AG10803 (cell line): Measurements from ENCODE around the gene TNK1.

Source experiments
- DNase-seq: peaks from one replicate; pipeline ENCODE4 v3.0.0; 2010; ENCODE audit warnings: low read depth
- H3K4me3 ChIP-seq: 2 replicates; pipeline ENCODE4 v1.5.1; 2011; ENCODE audit warnings: mild to moderate bottlenecking, low read length, control low read depth
- CTCF ChIP-seq: conservative IDR thresholded peaks from 2 replicates; pipeline ENCODE4 v1.5.1; 2011; ENCODE audit warnings: mild to moderate bottlenecking, low read length, control low read depth, inconsistent platforms

Gene TNK1

DNA sequence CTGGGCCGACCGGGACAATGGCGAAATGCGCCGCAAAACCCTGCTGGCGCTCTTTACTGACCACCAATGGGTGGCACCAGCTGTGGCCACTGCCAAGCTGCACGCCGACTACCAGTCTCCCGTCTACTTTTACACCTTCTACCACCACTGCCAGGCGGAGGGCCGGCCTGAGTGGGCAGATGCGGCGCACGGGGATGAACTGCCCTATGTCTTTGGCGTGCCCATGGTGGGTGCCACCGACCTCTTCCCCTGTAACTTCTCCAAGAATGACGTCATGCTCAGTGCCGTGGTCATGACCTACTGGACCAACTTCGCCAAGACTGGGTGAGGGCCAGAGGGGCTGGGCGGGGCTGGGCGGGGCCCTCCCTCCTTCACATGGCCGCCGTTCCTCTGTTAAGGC is 34.9 kb downstream of the TNK1 start:
- TF ChIP-seq CTCF = no peak
- no peak for DNase-seq
- no peak overlapping the region for H3K4me3 ChIP-seq

GRCh38 chr17:7416323-7416722 is 35.4 kb downstream of the TNK1 start:
- no peak for TF ChIP-seq CTCF
- DNase-seq = no peak
- H3K4me3 ChIP-seq = no peak overlapping the region

DNA sequence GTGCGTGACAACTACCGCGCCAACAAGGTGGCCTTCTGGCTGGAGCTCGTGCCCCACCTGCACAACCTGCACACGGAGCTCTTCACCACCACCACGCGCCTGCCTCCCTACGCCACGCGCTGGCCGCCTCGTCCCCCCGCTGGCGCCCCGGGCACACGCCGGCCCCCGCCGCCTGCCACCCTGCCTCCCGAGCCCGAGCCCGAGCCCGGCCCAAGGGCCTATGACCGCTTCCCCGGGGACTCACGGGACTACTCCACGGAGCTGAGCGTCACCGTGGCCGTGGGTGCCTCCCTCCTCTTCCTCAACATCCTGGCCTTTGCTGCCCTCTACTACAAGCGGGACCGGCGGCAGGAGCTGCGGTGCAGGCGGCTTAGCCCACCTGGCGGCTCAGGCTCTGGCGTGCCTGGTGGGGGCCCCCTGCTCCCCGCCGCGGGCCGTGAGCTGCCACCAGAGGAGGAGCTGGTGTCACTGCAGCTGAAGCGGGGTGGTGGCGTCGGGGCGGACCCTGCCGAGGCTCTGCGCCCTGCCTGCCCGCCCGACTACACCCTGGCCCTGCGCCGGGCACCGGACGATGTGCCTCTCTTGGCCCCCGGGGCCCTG is 36.3 kb downstream of the TNK1 start:
- no peak for TF ChIP-seq CTCF
- no peak overlapping the region for H3K4me3 ChIP-seq
- no peak for DNase-seq

DNA sequence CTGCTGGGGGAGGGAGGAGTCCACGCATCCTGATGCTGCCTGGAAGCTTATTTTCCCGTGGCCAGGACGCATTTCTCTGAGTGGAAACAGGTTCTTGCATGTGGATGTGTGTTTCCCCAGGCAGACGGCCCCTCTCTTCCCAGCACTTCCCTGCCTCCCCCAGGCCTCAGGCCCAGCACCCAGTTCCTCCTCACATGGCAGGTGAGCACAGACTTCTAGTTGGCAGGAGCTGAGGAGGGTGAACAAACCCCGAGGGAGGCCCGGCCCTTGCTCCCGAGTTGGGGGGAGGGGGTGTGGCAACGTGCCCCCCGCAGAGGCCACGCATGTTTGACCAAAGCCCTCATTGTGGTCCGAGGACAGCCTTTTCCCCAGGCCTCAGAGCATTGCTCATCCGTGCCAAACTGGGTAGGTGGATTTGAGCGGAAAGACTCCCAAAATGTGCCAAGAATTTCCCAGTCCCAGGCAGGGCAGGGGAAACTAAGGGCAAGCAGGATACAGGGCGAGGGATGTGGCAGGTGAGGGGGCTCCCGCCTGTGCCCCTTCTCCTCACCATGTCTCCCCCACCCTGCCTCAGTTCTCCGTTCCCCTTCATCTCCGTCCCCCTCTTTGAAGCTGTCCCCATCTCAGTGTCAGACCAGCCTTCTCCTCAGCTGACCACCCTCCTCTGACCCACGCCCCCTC is 37.7 kb downstream of the TNK1 start:
- no peak overlapping the region for H3K4me3 ChIP-seq
- TF ChIP-seq CTCF = no peak
- no peak for DNase-seq

DNA sequence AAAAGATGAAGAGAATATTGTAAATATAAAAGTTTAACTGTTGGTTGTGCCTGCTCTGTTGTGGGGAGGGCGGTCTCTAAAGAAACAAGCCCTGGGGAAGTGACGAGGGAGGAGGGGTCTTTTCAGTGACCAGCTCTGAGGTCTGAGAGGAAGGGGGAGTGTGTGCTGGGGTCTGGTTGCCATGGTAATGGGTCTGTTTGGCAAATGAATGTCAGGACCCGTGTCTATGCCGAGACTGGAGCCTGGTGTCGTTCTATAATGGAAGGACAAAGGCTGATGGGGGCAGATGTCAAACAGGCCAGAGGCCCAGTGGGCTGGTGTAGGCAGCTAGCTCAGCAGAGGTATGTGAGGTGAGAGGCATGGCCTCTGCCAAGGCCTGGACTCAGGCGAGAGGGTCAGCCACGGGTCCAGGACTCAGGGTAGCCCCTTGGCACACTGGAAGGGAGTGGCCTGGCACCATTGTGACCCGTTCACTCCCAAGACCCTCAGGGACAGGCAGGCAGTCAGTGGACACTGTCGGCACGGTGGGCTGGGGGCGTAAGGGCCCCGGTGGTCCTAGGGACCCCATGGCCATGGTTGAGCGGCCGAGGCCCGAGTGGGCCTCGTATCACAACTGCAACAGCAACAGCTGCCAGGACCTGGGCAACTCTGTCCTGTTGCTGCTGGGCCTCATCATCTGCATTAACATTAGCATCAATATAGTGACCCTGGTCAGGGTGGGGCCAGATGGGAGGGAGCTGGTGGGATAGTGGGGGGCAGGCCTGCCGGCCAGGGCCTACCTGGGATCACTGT is 39.1 kb downstream of the TNK1 start, which contains the start of gene SPEM1:
SPEM1 (plus strand) TSS at position 506 of the 792 bp plus-strand sequence; CDS start at position 567, 61 bp downstream.
- H3K4me3 ChIP-seq = no peak within 1 kb of the TSS
- no peak for TF ChIP-seq CTCF
- no peak for DNase-seq

- TF ChIP-seq CTCF = no peak
- no peak overlapping the region for H3K4me3 ChIP-seq
- no peak for DNase-seq
Measured at GRCh38 chr17:7421186-7421585, 40.3 kb downstream of the TNK1 start.
